Activated CD4-positive, alpha-beta T cell treated with anti-CD3 and anti-CD28 coated beads, Interleukin-2, amount 10 ng/mL, durations not matched to agents 7 days and 5 days (primary cell): ENCODE data around the gene PCIF1. TPM values are rescaled to one million over a fixed set of nuclear protein-coding genes. Genes with fewer than 3 reads are reported as not detected.

Experiments used
- CTCF ChIA-PET: fragments of 350-600 bp; sonication (Branson Sonifier 250); formaldehyde crosslinking; loops from one replicate; lab custom pipeline; 2021; ENCODE audit warnings: antibody characterized with exemption; lab: Charles Lee
- POLR2A ChIA-PET: fragments of 350-600 bp; sonication (Branson Sonifier 250); formaldehyde crosslinking; loops from one replicate; lab custom pipeline; 2021; ENCODE audit warnings: antibody characterized with exemption; lab: Charles Lee
- DNase-seq: peaks from one replicate; pipeline ENCODE4 v3.0.0-alpha.2; 2020
- H3K27ac Mint-ChIP-seq: one replicate; pipeline ENCODE4 v1.8.0; 2021; ENCODE audit warnings: mild to moderate bottlenecking, moderate library complexity, mixed read lengths
- H3K27me3 Mint-ChIP-seq: one replicate; pipeline ENCODE4 v1.8.0; 2021; ENCODE audit warnings: mixed read lengths
- H3K36me3 Mint-ChIP-seq: one replicate; pipeline ENCODE4 v1.8.0; 2021; ENCODE audit warnings: low read depth, mixed read lengths
- H3K4me1 Mint-ChIP-seq: one replicate; pipeline ENCODE4 v1.8.0; 2021; ENCODE audit warnings: mixed read lengths
- H3K4me3 Mint-ChIP-seq: one replicate; pipeline ENCODE4 v1.8.0; 2021; ENCODE audit warnings: mild to moderate bottlenecking, moderate library complexity, mixed read lengths
- H3K9me3 Mint-ChIP-seq: one replicate; pipeline ENCODE4 v1.8.0; 2021; ENCODE audit warnings: mixed read lengths
- total RNA-seq, 2 experiments: library from RNA; stranded (reverse); gene quantifications; one replicate each; pipeline ENCODE4 v1.2.3, GENCODE V29; 2021

The PCIF1 gene
- total RNA-seq, 2 experiments from 2014 or later, result 44.0 to 44.6 TPM

DNA sequence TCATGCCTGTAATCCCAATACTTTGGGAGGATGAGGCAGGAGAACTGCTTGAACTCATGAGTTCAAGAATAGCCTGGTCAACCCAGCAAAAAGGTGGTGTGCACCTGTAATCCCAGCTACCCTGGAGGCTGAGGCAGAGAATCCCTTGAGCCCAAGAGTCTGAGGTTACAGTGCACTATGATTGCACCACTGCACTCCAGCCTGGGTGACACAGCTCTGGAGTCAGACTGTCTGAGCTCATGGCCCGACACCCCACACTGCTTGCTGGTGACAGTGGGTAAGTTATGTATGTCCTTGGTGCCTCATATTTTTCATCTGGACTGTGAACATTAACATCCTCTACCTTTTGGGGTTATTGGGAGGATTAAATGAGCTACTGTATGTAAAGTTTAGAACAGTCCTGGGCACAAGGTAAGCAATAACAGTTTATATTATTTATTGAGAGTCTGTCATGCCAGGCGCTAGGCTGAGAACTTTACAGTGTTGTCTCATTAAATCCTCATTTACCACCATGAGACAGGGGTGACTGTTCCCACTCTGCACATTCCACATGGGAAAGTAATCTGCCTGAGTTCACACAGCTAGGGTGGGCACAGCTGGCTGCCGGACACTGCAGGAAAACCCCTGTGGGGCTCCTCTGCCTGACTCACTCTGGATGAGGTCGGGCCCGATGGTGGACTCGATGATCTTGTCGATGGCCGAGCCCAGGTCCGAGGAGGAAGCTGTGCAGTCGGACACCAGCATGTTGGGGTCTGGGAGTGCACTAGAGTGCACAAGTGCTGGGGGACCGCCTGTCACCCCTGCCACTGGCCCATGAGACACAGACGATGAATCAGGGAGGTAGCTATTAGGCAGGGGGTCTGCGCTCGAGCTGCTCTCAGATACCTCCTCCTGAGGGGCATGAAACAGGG lies 34.6 kb downstream of the PCIF1 start:
- POLR2A ChIA-PET, result no interaction called here
- no peaks in the 10 kb centered on the region for H3K27me3 Mint-ChIP-seq
- H3K27ac Mint-ChIP-seq, result peak overlapping the region; percentile 50

GRCh38 chr20:45969712-45970634 lies 35.5 kb downstream of the PCIF1 start:
- POLR2A ChIA-PET, result no interaction called here
- CTCF ChIA-PET, result interaction anchor here (0.7 to 3.9 kb wide), 26 partner anchors 8 to 533 kb away, joined by 3 to 21 read pairs (median 5); partner anchors contain the start of genes DNTTIP1, MMP9, PCIF1 and WFDC3

More for the DNA sequence above, 34.6 kb downstream of the PCIF1 start:
- Mint-ChIP-seq H3K9me3 (no peaks in the 10 kb centered on the region), H3K36me3 (peaks cover 30% of the 10 kb centered on the region), H3K4me3 (no peak overlapping the region), H3K4me1 (peaks cover 23% of the 10 kb centered on the region)
- CTCF ChIA-PET, result interaction anchor here (0.5 to 3.9 kb wide), 19 partner anchors 8 to 194 kb away, joined by 3 to 21 read pairs (median 8); partner anchors contain the start of genes DNTTIP1, MMP9, PCIF1 and WFDC3
- no peak for DNase-seq

DNA sequence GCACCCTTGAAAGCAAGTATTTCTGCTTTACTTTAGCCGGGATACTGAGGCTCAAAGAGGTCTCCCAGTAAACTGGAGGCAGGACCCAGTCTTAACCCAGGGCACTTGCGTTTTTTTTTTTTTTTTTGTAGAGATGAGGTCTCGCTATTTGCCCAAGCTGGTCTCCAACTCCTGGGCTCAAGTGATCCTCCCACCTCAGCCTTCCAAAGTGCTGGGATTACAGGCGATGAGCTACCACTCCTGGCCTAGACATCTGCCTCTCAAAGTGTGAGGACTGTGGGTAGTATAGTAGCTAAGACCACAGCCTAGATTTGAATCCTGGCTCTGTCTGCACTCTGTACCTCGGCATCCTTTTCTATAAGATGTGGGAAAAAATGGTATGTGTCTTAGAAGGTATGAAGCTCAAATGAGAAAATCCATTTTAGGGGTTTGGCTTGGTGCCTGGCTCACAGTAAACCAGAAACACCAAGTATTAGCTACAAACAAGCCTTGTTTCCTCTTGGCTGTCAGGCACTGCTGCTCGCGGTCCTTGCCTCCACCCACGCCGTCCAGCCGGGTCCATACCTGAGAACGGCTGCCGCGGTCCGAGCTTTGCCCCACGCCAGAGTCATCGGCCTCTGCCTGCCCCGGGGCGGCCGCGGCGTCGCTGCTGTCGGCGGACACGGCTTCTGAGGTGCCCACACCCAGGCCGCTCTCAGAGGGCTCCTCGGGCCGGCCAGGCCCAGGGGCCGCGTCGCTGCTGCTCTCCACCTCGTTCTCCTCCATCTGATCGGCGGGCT lies 36.4 kb downstream of the PCIF1 start:
- Mint-ChIP-seq H3K4me3 (peak overlapping the region; percentile 82), H3K27ac (peak overlapping the region; percentile 100), H3K9me3 (no peaks in the 10 kb centered on the region), H3K36me3 (peaks cover 21% of the 10 kb centered on the region), H3K4me1 (peaks cover 23% of the 10 kb centered on the region), H3K27me3 (no peaks in the 10 kb centered on the region)
- DNase-seq, result peak; percentile 33
- ChIA-PET CTCF (interaction anchor here (0.6 to 3.9 kb wide), 18 partner anchors 9 to 1080 kb away, joined by 3 to 21 read pairs (median 8); partner anchors contain the start of genes DNTTIP1, PCIF1, WFDC3 and ZSWIM1), POLR2A (no interaction called here)

More at GRCh38 chr20:45969712-45970634, 35.5 kb downstream of the PCIF1 start:
- Mint-ChIP-seq H3K27me3 (no peaks in the 10 kb centered on the region), H3K36me3 (peaks cover 27% of the 10 kb centered on the region), H3K27ac (peak overlapping the region; percentile 100), H3K4me3 (peak overlapping the region; percentile 82), H3K4me1 (peaks cover 23% of the 10 kb centered on the region), H3K9me3 (no peaks in the 10 kb centered on the region)
- DNase-seq, result peak; percentile 48

- Mint-ChIP-seq H3K4me3 (peak overlapping the region; percentile 82), H3K36me3 (peaks cover 20% of the 10 kb centered on the region), H3K27ac (peak overlapping the region; percentile 100), H3K27me3 (peaks cover 3% of the 10 kb centered on the region), H3K4me1 (peaks cover 23% of the 10 kb centered on the region), H3K9me3 (no peaks in the 10 kb centered on the region)
- POLR2A ChIA-PET, result no interaction called here
- CTCF ChIA-PET, result interaction anchor here (1.5 to 3.9 kb wide), 9 partner anchors 10 to 180 kb away, joined by 3 to 21 read pairs (median 13); partner anchors contain the start of genes DNTTIP1, PCIF1 and WFDC3
- DNase-seq, result no peak
Observed at GRCh38 chr20:45971425-45971674, 36.9 kb downstream of the PCIF1 start.

DNA sequence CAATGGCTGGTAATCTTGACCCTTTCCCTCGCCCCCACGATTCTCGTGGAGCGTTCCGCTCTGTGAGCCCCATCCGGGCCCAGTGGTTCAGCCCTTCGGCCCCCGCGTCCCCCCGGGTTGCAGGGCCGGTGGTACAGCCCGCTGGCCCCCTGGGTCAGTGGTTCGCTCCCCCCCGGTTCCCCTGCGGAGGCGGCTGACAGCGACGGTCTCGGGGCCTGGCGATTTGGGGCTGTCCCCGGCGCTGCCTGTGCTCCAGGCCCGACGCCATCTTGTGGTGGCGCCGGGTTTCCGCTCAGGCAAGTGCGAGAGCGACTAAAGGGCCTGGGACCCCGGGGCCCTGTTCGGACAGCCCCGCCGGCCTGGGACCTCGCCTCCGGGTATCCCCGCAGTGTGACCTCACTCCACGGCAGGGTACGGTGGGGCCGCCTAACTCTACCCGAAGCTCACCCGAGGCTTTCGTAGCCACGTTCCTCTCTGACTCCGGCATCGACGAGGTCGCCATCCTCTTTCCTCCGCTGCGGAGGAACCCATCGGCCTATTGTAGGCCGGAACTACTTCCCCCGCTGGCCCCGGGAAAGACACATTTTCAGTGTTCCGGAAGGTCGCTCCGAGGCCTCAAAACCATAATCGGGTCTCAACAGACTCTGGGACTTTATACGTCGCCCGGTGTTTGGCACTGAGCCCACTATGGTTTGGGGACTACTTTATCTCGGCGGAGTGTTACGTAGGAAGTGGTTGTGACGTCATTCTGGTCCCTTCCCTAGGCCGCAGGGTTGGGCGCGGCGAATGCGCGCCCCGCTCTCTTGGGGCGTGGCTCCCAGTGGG lies 37.4 kb downstream of the PCIF1 start, which contains the start of gene ZNF335:
Gene ZNF335 (minus strand): TSS at position 529 of the 825 bp plus-strand sequence. CDS start 793 bp downstream, outside the sequence.
- Mint-ChIP-seq H3K9me3 (no peaks in the 10 kb centered on the region), H3K4me3 (peak within 1 kb of the TSS; percentile 82), H3K27me3 (peaks cover 6% of the 10 kb centered on the region), H3K4me1 (peaks cover 23% of the 10 kb centered on the region), H3K27ac (peak within 1 kb of the TSS; percentile 100), H3K36me3 (peaks cover 20% of the 10 kb centered on the region)
- DNase-seq, result peak; percentile 93
- ChIA-PET POLR2A (no interaction called here), CTCF (interaction anchor here (0.9 to 3.9 kb wide), 9 partner anchors 10 to 42 kb away, joined by 3 to 19 read pairs (median 10); partner anchors contain the start of gene PCIF1)

DNA sequence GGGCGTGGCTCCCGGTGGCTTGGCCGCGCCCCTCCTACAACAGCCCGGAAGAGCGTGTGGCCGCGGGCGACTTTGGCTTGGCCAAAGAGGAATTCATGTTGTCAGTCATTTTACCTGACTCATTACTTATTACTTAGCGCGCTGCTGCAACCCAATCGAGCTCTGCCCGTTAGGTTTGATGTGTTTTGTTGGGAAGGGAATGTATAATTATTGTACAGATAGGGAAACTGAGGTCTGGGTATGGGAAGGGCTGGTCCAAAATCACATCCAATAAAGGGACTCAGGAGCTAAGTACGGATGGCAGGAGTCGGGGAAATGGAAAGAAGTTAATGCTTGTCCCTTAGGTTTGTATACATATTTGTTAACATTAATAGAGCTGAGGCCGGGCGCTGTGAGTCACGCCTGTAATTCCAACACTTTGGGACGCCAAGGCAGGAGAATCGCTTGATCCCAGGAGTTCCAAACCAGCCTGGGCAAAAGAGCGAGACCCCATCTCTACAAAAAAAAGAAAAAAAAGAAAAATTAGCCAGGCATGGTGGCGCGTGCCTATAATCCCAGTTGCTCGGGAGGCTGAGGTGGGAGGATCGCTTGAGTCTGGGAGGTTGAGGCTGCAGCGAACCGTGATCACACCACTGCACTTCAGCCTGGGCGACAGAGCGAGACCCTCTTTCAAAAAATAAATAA lies 38.2 kb downstream of the PCIF1 start:
- Mint-ChIP-seq H3K36me3 (peaks cover 14% of the 10 kb centered on the region), H3K4me1 (peaks cover 23% of the 10 kb centered on the region), H3K27me3 (peaks cover 10% of the 10 kb centered on the region), H3K9me3 (no peaks in the 10 kb centered on the region), H3K27ac (peak overlapping the region; percentile 100), H3K4me3 (peak overlapping the region; percentile 82)
- ChIA-PET POLR2A (no interaction called here), CTCF (interaction anchor here (0.9 to 2.9 kb wide), 7 partner anchors 10 to 41 kb away, joined by 3 to 13 read pairs (median 3); partner anchors contain the start of gene PCIF1)
- DNase-seq, result no peak

DNA sequence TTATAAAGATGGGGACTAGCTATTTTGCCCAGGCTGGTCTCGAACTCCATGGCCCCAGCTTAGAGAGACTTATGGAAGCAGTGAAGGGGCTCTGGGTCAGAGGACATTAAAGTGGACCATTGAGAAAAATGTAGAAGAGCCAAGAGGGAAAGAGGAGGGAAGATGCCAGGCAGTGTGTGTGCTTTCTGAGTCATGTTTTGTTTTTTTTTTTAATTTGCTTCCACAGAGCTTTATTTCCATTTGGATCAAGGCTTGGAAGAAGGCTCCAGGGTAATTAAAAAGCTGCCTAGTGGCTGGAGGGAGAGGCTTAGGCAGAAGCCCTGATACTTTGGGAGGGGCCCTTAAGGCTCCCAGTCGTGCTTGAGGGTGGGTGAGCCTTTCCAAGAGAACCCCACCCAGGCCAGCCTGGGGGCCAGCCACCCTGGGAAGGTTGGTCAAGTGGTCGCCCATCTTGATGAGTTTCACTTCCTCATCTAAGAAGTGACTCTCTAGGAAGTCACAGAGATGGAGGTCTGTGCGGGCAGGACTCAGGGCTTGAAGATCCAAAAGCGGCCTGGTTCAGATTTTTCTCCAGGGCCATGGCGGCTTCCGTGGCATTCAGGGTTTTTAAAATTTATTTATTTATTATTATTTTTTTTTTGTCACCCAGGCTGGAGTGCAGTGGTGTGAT lies 40.5 kb downstream of the PCIF1 start:
- Mint-ChIP-seq H3K27me3 (peaks cover 23% of the 10 kb centered on the region), H3K36me3 (peaks cover 9% of the 10 kb centered on the region), H3K4me1 (peaks cover 13% of the 10 kb centered on the region), H3K9me3 (no peaks in the 10 kb centered on the region), H3K27ac (no peak overlapping the region), H3K4me3 (no peak overlapping the region)
- CTCF ChIA-PET, result interaction anchor here (2.8 to 2.9 kb wide), 2 partner anchors 12 to 39 kb away, joined by 10 to 13 read pairs; no protein-coding TSS in a partner anchor
- POLR2A ChIA-PET, result no interaction called here
- no peak for DNase-seq

- Mint-ChIP-seq H3K4me1 (peaks cover 8% of the 10 kb centered on the region), H3K4me3 (no peak overlapping the region), H3K36me3 (peaks cover 4% of the 10 kb centered on the region), H3K27me3 (peaks cover 23% of the 10 kb centered on the region), H3K27ac (no peak overlapping the region), H3K9me3 (no peaks in the 10 kb centered on the region)
- POLR2A ChIA-PET, result no interaction called here
- CTCF ChIA-PET, result interaction anchor here (0.9 to 1.4 kb wide), 3 partner anchors 10 to 38 kb away, joined by 3 to 5 read pairs (median 3); no protein-coding TSS in a partner anchor
- DNase-seq, result no peak
Observed at GRCh38 chr20:45975686-45976085, 41.2 kb downstream of the PCIF1 start.

- Mint-ChIP-seq H3K27me3 (peaks cover 23% of the 10 kb centered on the region), H3K27ac (no peak overlapping the region), H3K4me3 (no peak overlapping the region), H3K9me3 (no peaks in the 10 kb centered on the region), H3K36me3 (peaks cover 4% of the 10 kb centered on the region), H3K4me1 (peaks cover 6% of the 10 kb centered on the region)
- no peak for DNase-seq
- ChIA-PET POLR2A (no interaction called here), CTCF (interaction anchor here (0.9 to 1.4 kb wide), 3 partner anchors 10 to 38 kb away, joined by 3 to 5 read pairs (median 3); no protein-coding TSS in a partner anchor)
Observed at GRCh38 chr20:45976086-45976485, 41.6 kb downstream of the PCIF1 start.

DNA sequence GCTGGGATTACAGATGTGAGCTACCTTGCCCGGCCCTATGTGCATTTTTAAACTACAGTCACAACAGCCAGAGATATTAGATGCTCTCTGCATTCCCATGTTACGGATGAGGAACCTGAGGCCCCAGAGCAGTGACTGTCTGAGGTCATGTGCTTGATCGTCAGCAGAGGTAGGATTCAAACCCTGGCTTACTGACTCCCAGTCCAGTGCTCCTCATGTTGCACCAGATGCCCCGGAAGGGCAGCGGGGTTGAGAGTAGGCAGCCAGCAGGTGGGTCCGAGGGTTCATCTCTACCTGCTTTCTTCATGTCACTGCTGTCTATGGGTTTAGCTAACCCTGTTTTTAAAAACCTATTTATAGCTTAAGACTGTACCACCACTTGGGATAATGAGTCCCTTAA lies 46.8 kb downstream of the PCIF1 start:
- no peaks in the 10 kb centered on the region for H3K36me3 Mint-ChIP-seq
- no peaks in the 10 kb centered on the region for H3K9me3 Mint-ChIP-seq
- H3K4me3 Mint-ChIP-seq, result no peak overlapping the region
- ChIA-PET CTCF (no interaction called here), POLR2A (no interaction called here)
- H3K4me1 Mint-ChIP-seq, result peaks cover 7% of the 10 kb centered on the region
- peaks cover 24% of the 10 kb centered on the region for H3K27me3 Mint-ChIP-seq
- H3K27ac Mint-ChIP-seq, result no peak overlapping the region
- no peak for DNase-seq
